Right atrium auricular region (tissue), 2 donors: Measurements from ENCODE around the gene KCNH4. TPM values are rescaled to one million over a fixed set of nuclear protein-coding genes. Genes with fewer than 3 reads are reported as not detected.
"Not testable (repeated sequence)": the region's sequence is repeated elsewhere in the genome, so short reads cannot be mapped to it uniquely, and the experiment has no call there.

Experiments
- DNase-seq: peaks from one replicate; pipeline ENCODE4 v3.0.0-alpha.2; 2019; ENCODE audit warnings: low spot score
- H3K27ac ChIP-seq, 2 donors: fragments of 200-600 bp; sonication (generic); 1 replicate in 1 of 2; 2 replicates in 1 of 2; pipeline ENCODE4 v1.5.1; 2016 to 2019
- H3K27me3 ChIP-seq, 2 donors: fragments of 200-600 bp; sonication (generic); one replicate each; pipeline versions ENCODE4 v1.5.1 to v1.6.0; 2017 to 2019
- H3K36me3 ChIP-seq: fragments of 200-600 bp; sonication (generic); one replicate; pipeline ENCODE4 v1.5.1; 2016
- H3K4me1 ChIP-seq, 2 donors: fragments of 200-600 bp; sonication (generic); one replicate each; pipeline versions ENCODE4 v1.5.1 to v1.6.0; 2017 to 2019
- H3K4me3 ChIP-seq, 2 donors: fragments of 200-600 bp; sonication (generic); 1 replicate in 1 of 2; 2 replicates in 1 of 2; pipeline ENCODE4 v1.5.1; 2017 to 2019; ENCODE audit warnings: mild to moderate bottlenecking in 1 of 2, moderate library complexity in 1 of 2
- H3K9me3 ChIP-seq, 2 donors: fragments of 200-600 bp; sonication (generic); one replicate each; pipeline ENCODE4 v1.5.1; 2019
- total RNA-seq, 2 donors: library from RNA; depleted of rRNA; stranded (reverse); fragments of >200 nt; gene quantifications; one replicate each; pipeline ENCODE4 v1.1.0, GENCODE V29; 2016
- TF ChIP-seq, protein P1 (sequence below), 2 donors: fragments of 200-600 bp; sonication (generic); IDR thresholded peaks; one replicate each; pipeline ENCODE4 v1.5.1; 2019; ENCODE audit warnings: antibody characterized with exemption in 2 of 2

Gene KCNH4
- total RNA-seq, 2 donors from 2014 or later, result 0.15 to 0.35 TPM

- no peak overlapping the region for H3K27ac ChIP-seq
- no peaks in the 10 kb centered on the region for H3K36me3 ChIP-seq
- H3K4me3 ChIP-seq, result no peak overlapping the region
- H3K27me3 ChIP-seq, result no peaks in the 10 kb centered on the region
- peaks cover 0 to 6% of the 10 kb centered on the region in 2 donors for H3K4me1 ChIP-seq
- no peaks in the 10 kb centered on the region for H3K9me3 ChIP-seq
- TF ChIP-seq, protein P1, sequence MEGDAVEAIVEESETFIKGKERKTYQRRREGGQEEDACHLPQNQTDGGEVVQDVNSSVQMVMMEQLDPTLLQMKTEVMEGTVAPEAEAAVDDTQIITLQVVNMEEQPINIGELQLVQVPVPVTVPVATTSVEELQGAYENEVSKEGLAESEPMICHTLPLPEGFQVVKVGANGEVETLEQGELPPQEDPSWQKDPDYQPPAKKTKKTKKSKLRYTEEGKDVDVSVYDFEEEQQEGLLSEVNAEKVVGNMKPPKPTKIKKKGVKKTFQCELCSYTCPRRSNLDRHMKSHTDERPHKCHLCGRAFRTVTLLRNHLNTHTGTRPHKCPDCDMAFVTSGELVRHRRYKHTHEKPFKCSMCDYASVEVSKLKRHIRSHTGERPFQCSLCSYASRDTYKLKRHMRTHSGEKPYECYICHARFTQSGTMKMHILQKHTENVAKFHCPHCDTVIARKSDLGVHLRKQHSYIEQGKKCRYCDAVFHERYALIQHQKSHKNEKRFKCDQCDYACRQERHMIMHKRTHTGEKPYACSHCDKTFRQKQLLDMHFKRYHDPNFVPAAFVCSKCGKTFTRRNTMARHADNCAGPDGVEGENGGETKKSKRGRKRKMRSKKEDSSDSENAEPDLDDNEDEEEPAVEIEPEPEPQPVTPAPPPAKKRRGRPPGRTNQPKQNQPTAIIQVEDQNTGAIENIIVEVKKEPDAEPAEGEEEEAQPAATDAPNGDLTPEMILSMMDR (IDR thresholded peaks at IDR 0.05), result no peak
- no peak for DNase-seq
Measured at GRCh38 chr17:42159796-42160530, 21.0 kb downstream of the KCNH4 start.

- peak overlapping the region; percentile 44 to 79 for H3K27ac ChIP-seq
- peak overlapping the region; percentile 35 to 98 for H3K4me3 ChIP-seq
- H3K9me3 ChIP-seq, result no peaks in the 10 kb centered on the region
- peaks cover 3% of the 10 kb centered on the region for H3K36me3 ChIP-seq
- TF ChIP-seq, protein P1 (IDR thresholded peaks at IDR 0.05), result no peak
- peaks cover 0 to 36% of the 10 kb centered on the region in 2 donors for H3K4me1 ChIP-seq
- no peaks in the 10 kb centered on the region for H3K27me3 ChIP-seq
- DNase-seq, result no peak
Measured at GRCh38 chr17:42155614-42156045, 25.3 kb downstream of the KCNH4 start.

DNA sequence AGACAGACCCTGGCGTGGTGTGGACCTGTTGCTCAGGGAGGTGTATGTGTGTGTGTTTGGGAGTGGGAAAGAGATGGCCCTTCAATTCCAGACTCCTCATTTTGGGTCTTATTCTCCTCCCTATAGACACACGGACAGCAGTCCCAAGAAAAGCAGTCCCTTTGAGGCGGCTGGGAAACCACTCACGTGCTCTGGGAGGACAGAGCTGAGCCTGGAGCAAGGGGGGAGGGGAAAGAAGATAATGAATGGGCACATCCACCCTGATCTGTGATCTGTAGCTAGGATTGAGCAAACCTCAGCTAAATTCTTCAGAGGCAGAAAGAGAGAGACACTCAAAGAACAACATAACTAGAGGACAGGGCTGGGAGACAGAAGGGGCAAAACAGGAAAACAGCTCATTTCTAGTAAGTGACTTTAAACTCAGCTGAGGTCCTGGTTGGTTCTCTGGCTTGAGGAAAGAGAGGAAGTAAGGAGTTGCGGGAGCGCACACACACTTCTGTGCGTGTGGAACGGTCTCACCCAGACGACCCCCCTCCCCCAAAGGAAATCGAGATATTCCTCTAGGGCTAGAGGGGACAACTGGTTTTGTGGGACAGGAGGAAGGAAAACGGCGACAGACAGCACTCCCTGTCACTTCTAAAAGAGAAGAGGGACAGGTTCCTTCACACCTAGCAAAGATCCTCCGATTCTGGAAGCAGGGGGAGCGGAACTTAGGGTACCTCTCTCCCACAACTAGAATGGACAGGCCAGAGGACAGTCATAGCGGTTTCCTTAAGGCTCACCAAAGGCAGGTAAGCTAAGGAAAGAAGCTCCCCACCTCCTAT, 26.8 kb downstream of the KCNH4 start:
- Histone ChIP-seq H3K4me1 (peaks cover 0 to 36% of the 10 kb centered on the region in 2 donors), H3K27ac (peak overlapping the region; percentile 79 to 82), H3K4me3 (peak overlapping the region; percentile 95 to 98), H3K27me3 (no peaks in the 10 kb centered on the region), H3K36me3 (peaks cover 10% of the 10 kb centered on the region), H3K9me3 (no peaks in the 10 kb centered on the region)
- no peak for DNase-seq
- TF ChIP-seq, protein P1 (IDR thresholded peaks at IDR 0.05), result no peak

DNA sequence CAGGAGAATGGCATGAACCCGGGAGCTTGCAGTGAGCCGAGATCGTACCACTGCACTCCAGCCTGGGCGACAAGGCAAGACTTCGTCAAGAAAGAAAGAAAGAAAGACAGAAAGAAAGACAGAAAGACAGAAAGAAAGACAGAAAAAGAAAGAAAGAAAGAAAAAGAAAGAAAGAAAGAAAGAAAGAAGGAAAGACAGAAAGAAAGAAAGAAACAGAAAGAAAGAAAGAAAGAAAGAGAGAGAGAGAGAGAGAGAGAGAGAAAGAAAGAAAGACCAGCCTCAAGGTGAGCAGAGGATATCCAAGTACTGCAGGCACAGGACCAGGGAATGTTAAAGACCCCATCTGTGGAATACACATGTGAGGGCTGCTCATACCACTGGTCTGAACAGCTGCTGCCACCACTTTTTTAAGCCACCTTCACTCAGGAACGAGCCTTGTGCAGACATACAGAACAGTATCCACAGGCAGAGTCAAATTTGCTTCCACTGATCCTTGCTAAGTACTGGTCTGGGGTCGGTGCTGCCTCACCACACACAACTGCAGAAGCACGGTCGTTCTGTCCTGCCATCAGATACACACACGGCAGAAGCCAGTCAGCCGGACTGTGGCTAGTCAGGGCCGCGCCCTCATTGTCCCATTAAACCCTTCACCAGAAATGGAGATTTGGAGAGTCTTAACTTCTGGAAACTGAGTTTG, 33.9 kb downstream of the KCNH4 start:
- Histone ChIP-seq H3K9me3 (no peaks in the 10 kb centered on the region), H3K27me3 (no peaks in the 10 kb centered on the region), H3K4me1 (peaks cover 0 to 24% of the 10 kb centered on the region in 2 donors), H3K4me3 (no peak overlapping the region), H3K27ac (no peak overlapping the region), H3K36me3 (peaks cover 18% of the 10 kb centered on the region)
- TF ChIP-seq, protein P1 (IDR thresholded peaks at IDR 0.05), result no peak
- no peak for DNase-seq

DNA sequence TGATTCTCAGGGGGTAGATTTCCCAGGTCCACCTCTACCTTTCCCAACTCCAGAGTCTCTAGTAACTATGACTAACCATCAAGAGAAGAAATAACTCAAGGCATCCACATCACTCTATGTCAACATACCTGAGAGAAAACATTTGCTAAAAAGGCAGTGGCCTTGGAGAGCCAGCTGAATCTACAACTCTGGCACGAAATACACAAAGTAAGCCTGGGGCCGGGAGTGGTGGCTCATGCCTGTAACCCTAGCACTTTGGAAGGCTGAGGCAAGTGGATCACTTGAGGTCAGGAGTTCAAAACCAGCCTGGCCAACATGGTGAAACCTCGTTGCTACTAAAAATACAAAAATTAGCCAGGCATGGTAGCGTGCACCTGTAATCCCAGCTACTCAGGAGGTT, 37.8 kb downstream of the KCNH4 start:
- peaks cover 0 to 54% of the 10 kb centered on the region in 2 donors for H3K4me1 ChIP-seq
- H3K36me3 ChIP-seq, H3K27me3 ChIP-seq, H3K9me3 ChIP-seq, H3K4me3 ChIP-seq, DNase-seq: not testable (repeated sequence)
- H3K27ac ChIP-seq, result peak overlapping the region in 1 of 2 donors; percentile 77
